Effector memory CD4-positive, alpha-beta T cell (primary cell): ENCODE measurements around the gene IZUMO4.

ENCODE experiments used
- DNase-seq, 3 donors: peaks; one replicate each; pipeline ENCODE4 v3.0.0-alpha.2; 2020
- H3K27ac ChIP-seq: 2 replicates; pipeline ENCODE4 v1.7.0; 2013; ENCODE audit warnings: mild to moderate bottlenecking, low read length, moderate library complexity; ENCODE audit not compliant: insufficient read depth, poor library complexity, severe bottlenecking
- H3K27me3 ChIP-seq: replicated peaks from 2 replicates; pipeline ENCODE4 v1.7.0; 2013; ENCODE audit warnings: mild to moderate bottlenecking, low read length; ENCODE audit not compliant: insufficient read depth, control insufficient read depth, poor library complexity, severe bottlenecking
- H3K36me3 ChIP-seq: 2 replicates; pipeline ENCODE4 v1.7.0; 2013; ENCODE audit warnings: mild to moderate bottlenecking, low read length, moderate library complexity; ENCODE audit not compliant: control insufficient read depth, insufficient read depth
- H3K4me1 ChIP-seq: 2 replicates; pipeline ENCODE4 v1.7.0; 2013; ENCODE audit warnings: low read length, mild to moderate bottlenecking; ENCODE audit not compliant: control insufficient read depth, insufficient read depth, poor library complexity, severe bottlenecking
- H3K4me3 ChIP-seq: 2 replicates; pipeline ENCODE4 v1.7.0; 2013; ENCODE audit warnings: low read length, low read depth, mild to moderate bottlenecking; ENCODE audit not compliant: insufficient read depth, poor library complexity, severe bottlenecking
- H3K9me3 ChIP-seq: 2 replicates; pipeline ENCODE4 v1.7.0; 2013; ENCODE audit warnings: mild to moderate bottlenecking, low read length, moderate library complexity; ENCODE audit not compliant: control insufficient read depth

Gene IZUMO4

DNA sequence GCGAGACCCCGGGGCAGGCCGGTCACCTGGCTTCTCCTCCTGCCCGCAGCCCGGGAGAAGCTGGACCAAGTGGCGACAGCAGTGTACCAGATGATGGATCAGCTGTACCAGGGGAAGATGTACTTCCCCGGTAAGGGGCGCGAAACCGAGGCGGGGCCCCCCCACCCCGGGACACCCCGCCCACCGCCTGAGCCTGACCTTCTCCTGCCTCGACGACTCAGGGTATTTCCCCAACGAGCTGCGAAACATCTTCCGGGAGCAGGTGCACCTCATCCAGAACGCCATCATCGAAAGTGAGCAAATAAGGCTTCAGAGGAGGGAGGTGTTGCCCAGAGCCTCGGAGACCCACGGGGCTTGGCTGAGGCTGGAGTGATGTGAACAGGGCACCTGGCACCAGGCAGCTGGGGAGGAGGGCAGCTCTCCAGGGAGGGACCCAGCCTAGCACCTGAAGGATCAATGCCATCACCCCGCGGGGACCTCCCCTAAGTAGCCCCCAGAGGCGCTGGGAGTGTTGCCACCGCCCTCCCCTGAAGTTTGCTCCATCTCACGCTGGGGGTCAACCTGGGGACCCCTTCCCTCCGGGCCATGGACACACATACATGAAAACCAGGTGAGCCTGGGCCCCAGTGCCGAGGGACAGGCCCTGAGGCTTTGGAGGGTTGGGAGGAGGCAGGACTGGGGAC lies 629 bp downstream of the IZUMO4 start:
- H3K9me3 ChIP-seq, result no peaks in the 10 kb centered on the region
- no peaks in the 10 kb centered on the region for H3K27me3 ChIP-seq
- peak; percentile 54 to 63 (median 60) for DNase-seq
- peaks cover 27% of the 10 kb centered on the region for H3K36me3 ChIP-seq
- H3K4me1 ChIP-seq, result peaks cover 23% of the 10 kb centered on the region
- peak overlapping the region; percentile 91 for H3K27ac ChIP-seq
- peak overlapping the region; percentile 67 for H3K4me3 ChIP-seq

DNA sequence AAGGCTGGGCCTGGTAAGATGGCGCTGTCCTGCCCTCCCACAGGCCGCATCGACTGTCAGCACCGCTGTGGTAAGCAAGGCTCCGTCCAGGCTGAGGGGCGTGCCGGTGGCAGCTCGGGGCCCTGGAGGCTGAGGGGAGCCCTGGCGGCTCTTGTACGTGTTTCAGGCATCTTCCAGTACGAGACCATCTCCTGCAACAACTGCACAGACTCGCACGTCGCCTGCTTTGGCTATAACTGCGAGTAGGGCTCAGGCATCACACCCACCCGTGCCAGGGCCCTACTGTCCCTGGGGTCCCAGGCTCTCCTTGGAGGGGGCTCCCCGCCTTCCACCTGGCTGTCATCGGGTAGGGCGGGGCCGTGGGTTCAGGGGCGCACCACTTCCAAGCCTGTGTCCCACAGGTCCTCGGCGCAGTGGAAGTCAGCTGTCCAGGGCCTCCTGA lies 1.2 kb downstream of the IZUMO4 start:
- peaks cover 23% of the 10 kb centered on the region for H3K4me1 ChIP-seq
- no peaks in the 10 kb centered on the region for H3K27me3 ChIP-seq
- peaks cover 22% of the 10 kb centered on the region for H3K36me3 ChIP-seq
- peak overlapping the region; percentile 91 for H3K27ac ChIP-seq
- no peak for DNase-seq
- no peak overlapping the region for H3K4me3 ChIP-seq
- H3K9me3 ChIP-seq, result no peaks in the 10 kb centered on the region

DNA sequence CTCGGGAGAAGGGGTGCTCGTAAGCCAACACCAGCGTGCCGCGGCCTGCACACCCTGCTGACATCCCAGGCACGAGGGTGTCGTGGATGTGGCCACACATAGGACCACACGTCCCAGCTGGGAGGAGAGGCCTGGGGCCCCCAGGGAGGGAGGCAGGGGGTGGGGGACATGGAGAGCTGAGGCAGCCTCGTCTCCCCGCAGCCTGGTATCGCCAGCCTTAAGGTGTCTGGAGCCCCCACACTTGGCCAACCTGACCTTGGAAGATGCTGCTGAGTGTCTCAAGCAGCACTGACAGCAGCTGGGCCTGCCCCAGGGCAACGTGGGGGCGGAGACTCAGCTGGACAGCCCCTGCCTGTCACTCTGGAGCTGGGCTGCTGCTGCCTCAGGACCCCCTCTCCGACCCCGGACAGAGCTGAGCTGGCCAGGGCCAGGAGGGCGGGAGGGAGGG lies 2.4 kb downstream of the IZUMO4 start:
- H3K4me3 ChIP-seq, result no peak overlapping the region
- peaks cover 16% of the 10 kb centered on the region for H3K36me3 ChIP-seq
- no peaks in the 10 kb centered on the region for H3K9me3 ChIP-seq
- no peaks in the 10 kb centered on the region for H3K27me3 ChIP-seq
- peaks cover 14% of the 10 kb centered on the region for H3K4me1 ChIP-seq
- no peak overlapping the region for H3K27ac ChIP-seq
- no peak for DNase-seq

DNA sequence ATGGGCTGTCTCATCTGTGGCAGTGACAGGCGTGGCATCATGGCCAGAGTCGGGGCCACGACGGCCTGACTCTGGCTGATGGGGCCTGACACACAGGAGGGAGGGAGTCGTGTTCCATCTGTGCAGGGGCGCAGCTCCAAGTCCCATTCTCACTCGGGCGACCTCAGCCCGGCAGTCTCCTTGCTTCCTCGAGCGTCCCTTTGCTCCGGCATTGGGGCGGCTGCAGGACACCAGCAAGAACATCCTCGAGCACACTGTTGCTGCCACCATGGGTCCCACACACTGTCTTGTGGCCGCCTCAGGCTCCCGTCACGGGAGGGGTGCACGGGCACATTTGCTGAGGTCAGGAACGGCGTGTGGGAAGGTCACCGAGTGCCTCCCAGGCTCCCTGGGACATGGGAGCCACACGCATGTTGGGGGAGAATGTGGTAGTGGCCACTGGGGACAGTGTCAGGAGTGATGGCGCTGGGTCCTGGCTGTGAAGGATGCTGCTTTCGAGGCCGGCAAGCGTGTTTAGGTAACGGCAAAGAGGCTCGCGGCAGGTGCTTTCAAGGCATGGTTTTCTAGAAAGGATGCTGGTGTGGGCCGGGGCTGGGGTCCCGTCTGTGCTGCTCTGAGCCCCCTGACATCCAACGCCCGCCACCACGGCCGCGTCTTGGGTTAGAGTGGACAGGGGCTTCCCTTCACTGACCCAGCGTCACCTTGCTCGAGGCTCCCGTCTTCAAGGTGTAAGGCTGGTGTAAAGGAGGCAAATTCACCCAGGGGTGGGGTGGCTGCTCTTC lies 3.4 kb downstream of the IZUMO4 start:
- Histone ChIP-seq H3K9me3 (no peaks in the 10 kb centered on the region), H3K27ac (no peak overlapping the region), H3K4me1 (peaks cover 13% of the 10 kb centered on the region), H3K27me3 (no peaks in the 10 kb centered on the region), H3K36me3 (peaks cover 16% of the 10 kb centered on the region), H3K4me3 (no peak overlapping the region)
- no peak for DNase-seq

DNA sequence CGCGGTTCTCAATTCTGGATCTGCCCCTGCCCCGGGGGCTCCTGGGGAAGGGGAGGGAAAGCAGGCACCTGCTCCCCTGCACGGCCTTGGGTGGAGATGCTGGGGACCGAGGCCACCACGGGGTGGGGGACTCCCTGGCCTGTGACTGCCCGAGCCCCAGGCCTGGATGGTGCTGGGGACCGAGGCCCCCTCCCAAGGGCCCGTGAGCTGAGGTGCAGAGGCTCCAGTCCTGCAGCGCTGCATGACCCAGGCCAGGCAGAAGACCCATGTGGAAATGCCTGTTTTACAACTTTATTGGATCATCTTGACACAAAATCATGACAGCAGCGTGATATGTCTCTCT lies 4.0 kb downstream of the IZUMO4 start:
- Histone ChIP-seq H3K4me3 (no peak overlapping the region), H3K36me3 (peaks cover 21% of the 10 kb centered on the region)
- DNase-seq, result no peak

DNA sequence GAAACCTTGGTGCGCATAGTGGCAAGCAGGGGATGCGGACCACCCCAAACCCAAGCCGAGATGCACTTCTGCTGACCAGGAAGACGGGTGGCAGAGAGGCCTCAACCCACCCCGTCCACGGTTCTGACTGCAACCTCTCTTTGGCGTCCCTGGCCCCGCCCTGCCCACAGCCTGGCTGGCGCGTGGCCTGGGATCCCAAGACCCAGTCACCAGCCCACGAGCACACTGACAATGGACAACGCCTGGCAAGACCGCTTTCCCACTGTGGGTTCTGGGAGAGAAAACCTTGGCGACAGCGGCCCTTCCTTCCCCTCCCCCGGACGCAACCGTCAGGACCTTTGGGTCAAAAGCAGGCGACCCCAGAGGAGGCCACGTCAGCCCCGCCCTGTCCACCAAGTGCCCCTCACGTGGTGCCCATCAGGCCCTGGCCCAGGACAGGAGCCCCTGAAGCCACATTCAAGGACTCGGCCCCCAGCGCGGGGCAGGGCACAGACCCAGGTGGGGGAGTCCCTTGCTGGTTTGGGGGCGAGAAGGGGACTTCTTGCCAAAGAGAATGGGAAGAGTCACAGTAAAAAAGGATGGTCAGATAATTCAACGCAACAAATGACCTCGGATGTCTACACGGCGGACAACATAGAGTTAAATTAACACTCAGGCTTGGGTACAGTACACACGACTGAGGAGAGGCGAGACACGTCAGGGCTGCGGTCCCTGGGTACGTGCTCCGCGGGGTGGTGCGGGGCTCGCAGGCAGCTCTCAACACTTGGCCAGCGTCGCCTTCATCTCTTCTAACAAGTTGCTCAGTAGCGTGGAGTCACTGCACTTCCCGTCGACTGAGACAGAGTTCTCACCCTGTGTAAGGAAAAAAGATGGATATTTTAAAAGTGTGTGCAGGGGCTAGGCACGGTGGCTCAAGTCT lies 5.0 kb downstream of the IZUMO4 start:
- Histone ChIP-seq H3K4me3 (no peak overlapping the region), H3K4me1 (peaks cover 11% of the 10 kb centered on the region), H3K36me3 (peaks cover 31% of the 10 kb centered on the region), H3K27me3 (no peaks in the 10 kb centered on the region), H3K27ac (no peak overlapping the region), H3K9me3 (peaks cover 3% of the 10 kb centered on the region)
- DNase-seq, result no peak

More for the DNA sequence above, 4.0 kb downstream of the IZUMO4 start:
- Histone ChIP-seq H3K4me1 (peaks cover 11% of the 10 kb centered on the region), H3K27ac (no peak overlapping the region), H3K27me3 (no peaks in the 10 kb centered on the region), H3K9me3 (peaks cover 2% of the 10 kb centered on the region)

DNA sequence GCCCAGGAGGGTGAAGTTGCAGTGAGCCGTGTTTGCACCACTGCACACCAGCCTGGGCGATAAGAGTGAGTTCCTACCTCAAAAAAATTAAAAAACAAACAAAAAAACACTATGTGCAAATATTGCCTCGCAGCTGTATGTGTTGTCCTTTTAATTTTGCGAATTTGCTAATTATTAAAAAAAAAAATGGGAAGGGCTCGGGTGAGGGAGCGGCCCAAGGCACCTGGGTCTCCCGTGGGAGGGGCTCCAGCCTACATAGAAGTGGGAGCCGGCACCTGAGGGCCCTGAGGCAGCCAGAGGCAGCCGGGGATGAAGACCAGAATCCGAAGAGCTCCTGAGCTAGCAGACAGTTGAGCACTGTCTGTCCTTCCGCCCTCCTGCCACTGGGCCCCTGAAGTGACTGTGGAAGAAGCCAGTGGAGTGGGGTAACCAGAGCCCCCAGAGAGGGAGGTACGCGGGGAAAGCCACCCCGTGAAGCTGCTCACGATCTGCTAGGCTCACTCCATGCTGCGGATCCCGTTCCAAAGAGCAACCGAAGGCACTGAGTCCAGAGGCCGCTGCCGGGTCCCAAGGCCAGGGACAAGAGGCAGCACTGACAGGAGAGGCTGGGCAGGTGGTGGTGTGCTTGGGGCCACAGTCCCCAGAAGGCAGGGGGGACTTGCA lies 6.5 kb downstream of the IZUMO4 start:
- H3K36me3 ChIP-seq, result peaks cover 39% of the 10 kb centered on the region
- no peaks in the 10 kb centered on the region for H3K4me1 ChIP-seq
- no peak overlapping the region for H3K27ac ChIP-seq
- H3K9me3 ChIP-seq, result peaks cover 3% of the 10 kb centered on the region
- no peaks in the 10 kb centered on the region for H3K27me3 ChIP-seq
- H3K4me3 ChIP-seq, result no peak overlapping the region
- DNase-seq, result no peak

DNA sequence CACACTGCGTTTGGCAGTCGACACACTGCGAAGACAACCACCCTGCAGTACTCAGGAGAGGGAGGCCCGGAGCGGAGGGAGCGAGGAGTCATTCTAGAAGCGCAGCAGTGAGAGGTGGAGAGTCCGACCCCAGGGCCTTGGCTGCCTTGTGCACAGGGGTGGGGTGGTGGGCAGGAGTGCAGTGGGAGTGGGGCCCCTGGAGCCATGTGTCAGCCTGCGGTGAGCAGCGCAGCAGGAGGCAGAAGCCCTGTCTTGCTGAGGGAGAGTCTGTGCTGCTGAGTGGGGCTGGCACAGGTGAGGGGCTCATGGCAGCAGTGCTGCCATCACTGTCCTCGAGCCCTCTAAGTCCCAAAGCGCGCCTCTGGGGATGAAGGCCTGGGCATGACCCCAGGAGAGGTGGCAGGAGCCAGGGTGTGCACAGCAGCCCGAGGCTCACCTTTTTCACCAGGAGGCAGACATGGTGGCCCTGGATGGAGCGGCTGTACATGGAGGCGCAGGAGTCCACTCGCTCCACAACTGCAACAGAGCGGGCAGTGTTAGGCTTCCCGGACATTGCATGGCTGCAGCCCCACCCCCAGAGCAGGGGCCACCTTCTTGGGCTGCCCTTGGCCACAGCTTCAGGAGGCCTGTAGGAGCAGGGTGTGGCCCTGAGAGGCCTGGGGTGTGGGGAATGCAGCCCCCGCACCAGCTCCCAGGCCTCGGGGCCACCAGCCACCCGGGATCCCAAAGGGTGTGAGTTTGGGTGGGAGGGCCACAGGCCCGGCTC lies 11.7 kb downstream of the IZUMO4 start:
- H3K4me3 ChIP-seq, result no peak overlapping the region
- DNase-seq, result no peak
- H3K4me1 ChIP-seq, result no peaks in the 10 kb centered on the region

More for the DNA sequence above, 11.7 kb downstream of the IZUMO4 start:
- Histone ChIP-seq H3K27me3 (no peaks in the 10 kb centered on the region), H3K36me3 (peaks cover 73% of the 10 kb centered on the region), H3K27ac (no peak overlapping the region), H3K9me3 (peaks cover 3% of the 10 kb centered on the region)
